ENCODE measurements around the gene LPIN1.

- TF ChIP-seq, protein P1, sequence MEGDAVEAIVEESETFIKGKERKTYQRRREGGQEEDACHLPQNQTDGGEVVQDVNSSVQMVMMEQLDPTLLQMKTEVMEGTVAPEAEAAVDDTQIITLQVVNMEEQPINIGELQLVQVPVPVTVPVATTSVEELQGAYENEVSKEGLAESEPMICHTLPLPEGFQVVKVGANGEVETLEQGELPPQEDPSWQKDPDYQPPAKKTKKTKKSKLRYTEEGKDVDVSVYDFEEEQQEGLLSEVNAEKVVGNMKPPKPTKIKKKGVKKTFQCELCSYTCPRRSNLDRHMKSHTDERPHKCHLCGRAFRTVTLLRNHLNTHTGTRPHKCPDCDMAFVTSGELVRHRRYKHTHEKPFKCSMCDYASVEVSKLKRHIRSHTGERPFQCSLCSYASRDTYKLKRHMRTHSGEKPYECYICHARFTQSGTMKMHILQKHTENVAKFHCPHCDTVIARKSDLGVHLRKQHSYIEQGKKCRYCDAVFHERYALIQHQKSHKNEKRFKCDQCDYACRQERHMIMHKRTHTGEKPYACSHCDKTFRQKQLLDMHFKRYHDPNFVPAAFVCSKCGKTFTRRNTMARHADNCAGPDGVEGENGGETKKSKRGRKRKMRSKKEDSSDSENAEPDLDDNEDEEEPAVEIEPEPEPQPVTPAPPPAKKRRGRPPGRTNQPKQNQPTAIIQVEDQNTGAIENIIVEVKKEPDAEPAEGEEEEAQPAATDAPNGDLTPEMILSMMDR (IDR thresholded peaks at IDR 0.05) = no peak
- TF ChIP-seq POLR2A (IDR thresholded peaks at IDR 0.05) = no peak
Observed at GRCh38 chr2:11784280-11784679, 37.8 kb downstream of the LPIN1 start.
